ENCODE measurements around the gene KCNMB3. TPM values are rescaled to one million over a fixed set of nuclear protein-coding genes. Genes with fewer than 3 reads are reported as not detected.

Gene KCNMB3
- total and polyA plus RNA-seq, 2 of the 8 experiments (the other 6 are each of a cell fraction or from before 2014, with no cell fraction given): 1.7 to 2.0 TPM

DNA sequence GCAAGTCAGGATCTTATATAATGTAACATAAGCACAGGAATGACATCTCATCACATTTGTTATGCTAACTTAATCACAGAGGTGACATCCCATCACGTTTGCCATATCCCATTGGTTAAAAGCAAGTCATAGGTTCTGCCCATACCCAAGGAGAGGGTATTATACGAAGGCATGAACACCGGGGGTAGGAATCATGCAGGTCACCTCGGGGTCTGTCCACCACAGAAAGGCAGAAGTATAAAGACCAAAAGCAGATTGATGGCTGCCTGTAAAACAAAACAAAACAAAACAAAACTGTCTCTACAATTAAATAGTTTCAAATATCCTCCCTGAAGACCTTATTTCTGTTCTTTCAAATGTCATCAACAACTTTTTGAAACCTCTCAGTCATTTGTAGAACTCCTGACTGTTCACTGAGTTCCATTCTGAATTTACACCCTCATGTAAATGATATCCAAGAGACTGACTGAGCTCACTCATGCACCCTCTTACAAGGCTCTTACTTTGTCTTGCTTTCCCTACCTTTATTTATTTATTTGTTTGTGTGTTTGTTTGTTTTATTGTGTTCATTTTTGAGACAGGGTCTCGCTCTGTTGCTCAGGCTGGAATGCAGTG is 49.2 kb upstream of the KCNMB3 start:
- Histone ChIP-seq H3K14ac (ENCODE audit: insufficient read length) (no peak overlapping the region), H2BK120ac (replicated peaks; ENCODE audit: low read depth, low read length) (no peak overlapping the region), H4K20me1 (replicated peaks in 1 of 2; ENCODE audit: control insufficient read depth in 1 of 2, insufficient read depth in 2 of 2, low read length in 2 of 2) (no peaks in the 10 kb centered on the region), H2AK5ac (ENCODE audit: low read depth, low read length) (no peak overlapping the region), H2BK20ac (ENCODE audit: low read length) (no peak overlapping the region), H3K27ac (ENCODE audit: low read depth, low read length) (no peak overlapping the region), H3K4me3 (ENCODE audit: extremely low read depth in 1 of 4, insufficient read depth in 2 of 4, low read depth in 3 of 4, low read length in 4 of 4) (no peak overlapping the region), H3K56ac (replicated peaks; ENCODE audit: insufficient read length, low read depth, low read length) (no peak overlapping the region), H2BK12ac (ENCODE audit: low read depth, low read length) (no peak overlapping the region), H3K36me3 (ENCODE audit: control insufficient read depth in 2 of 4, insufficient read depth in 4 of 4, low read length in 3 of 4) (no peaks in the 10 kb centered on the region), H4K91ac (replicated peaks; ENCODE audit: insufficient read length, low read length) (no peak overlapping the region), H3K4me1 (replicated peaks in 1 of 4; ENCODE audit: control insufficient read depth in 3 of 4, insufficient read depth in 4 of 4, low read length in 3 of 4) (no peaks in the 10 kb centered on the region), H3K79me1 (ENCODE audit: low read depth, low read length) (no peaks in the 10 kb centered on the region), H2BK15ac (ENCODE audit: low read length) (no peak overlapping the region), H2BK5ac (ENCODE audit: low read depth, low read length) (no peak overlapping the region), H3K27me3 (replicated peaks in 1 of 4; ENCODE audit: control insufficient read depth in 3 of 4, extremely low read depth in 1 of 4, insufficient read depth in 3 of 4, low read length in 3 of 4) (no peaks in the 10 kb centered on the region), H2AFZ (ENCODE audit: low read length) (no peak overlapping the region), H3K9me3 (ENCODE audit: insufficient read depth in 2 of 2, low read depth in 1 of 2, low read length in 1 of 2) (no peaks in the 10 kb centered on the region), H3K4me2 (ENCODE audit: insufficient read depth in 1 of 2, low read depth in 2 of 2, low read length in 2 of 2) (no peak overlapping the region), H3K4ac (replicated peaks; ENCODE audit: insufficient read length, low read depth, low read length) (no peak overlapping the region), H3K79me2 (ENCODE audit: control insufficient read depth in 1 of 2, insufficient read depth in 2 of 2, low read length in 2 of 2) (no peaks in the 10 kb centered on the region), H4K8ac (ENCODE audit: extremely low read depth, insufficient read depth, low read length) (no peak overlapping the region), H3K18ac (ENCODE audit: extremely low read depth, low read length) (no peak overlapping the region), H3K23ac (ENCODE audit: insufficient read length) (no peak overlapping the region), H3K23me2 (ENCODE audit: low read depth, low read length) (no peaks in the 10 kb centered on the region), H3K9ac (replicated peaks in 1 of 4; ENCODE audit: extremely low read depth in 1 of 4, low read depth in 3 of 4, low read length in 3 of 4) (no peak overlapping the region), H4K5ac (ENCODE audit: insufficient read length, low read depth, low read length) (no peak overlapping the region)
- DNase-seq (ENCODE audit: low read depth in 1 of 2, low spot score in 2 of 2) (no peak), FAIRE-seq (no peak)
- ChIA-PET POLR2A (ENCODE audit: partially characterized antibody) (no interaction called here), CTCF (ENCODE audit: partially characterized antibody) (interaction anchor here (1.1 kb wide), 1 partner anchor 15 kb away, joined by 4 read pairs; no protein-coding TSS in a partner anchor)
- WGBS, 2 experiments (ENCODE audit: extremely low coverage in 1 of 2, insufficient coverage in 1 of 2, insufficient read length in 1 of 2, insufficient replicate concordance in 2 of 2, low coverage in 1 of 2, low lambda C conversion rate in 2 of 2, missing lambda C conversion rate in 1 of 2): 90% methylated on average over 5 of the region's 5 CpGs; no CpG with 5 or more reads in 1 of the 2 experiments
- TF ChIP-seq KDM1A (IDR thresholded peaks at IDR 0.05; ENCODE audit: borderline replicate concordance, low read length): no peak
- no peak for TF ChIP-seq SIRT6 (IDR thresholded peaks at IDR 0.05; ENCODE audit: low read length)
